Kasumi-1 (cell line): ENCODE results near the gene MAD1L1.
"Not testable (repeated sequence)": the region's sequence is repeated elsewhere in the genome, so short reads cannot be mapped to it uniquely, and the experiment has no call there.

Source experiments
- DNase-seq, 2 experiments: peaks; one replicate each; lab custom pipeline; 2025; lab: John Stamatoyannopoulos, UW

Gene MAD1L1

DNA sequence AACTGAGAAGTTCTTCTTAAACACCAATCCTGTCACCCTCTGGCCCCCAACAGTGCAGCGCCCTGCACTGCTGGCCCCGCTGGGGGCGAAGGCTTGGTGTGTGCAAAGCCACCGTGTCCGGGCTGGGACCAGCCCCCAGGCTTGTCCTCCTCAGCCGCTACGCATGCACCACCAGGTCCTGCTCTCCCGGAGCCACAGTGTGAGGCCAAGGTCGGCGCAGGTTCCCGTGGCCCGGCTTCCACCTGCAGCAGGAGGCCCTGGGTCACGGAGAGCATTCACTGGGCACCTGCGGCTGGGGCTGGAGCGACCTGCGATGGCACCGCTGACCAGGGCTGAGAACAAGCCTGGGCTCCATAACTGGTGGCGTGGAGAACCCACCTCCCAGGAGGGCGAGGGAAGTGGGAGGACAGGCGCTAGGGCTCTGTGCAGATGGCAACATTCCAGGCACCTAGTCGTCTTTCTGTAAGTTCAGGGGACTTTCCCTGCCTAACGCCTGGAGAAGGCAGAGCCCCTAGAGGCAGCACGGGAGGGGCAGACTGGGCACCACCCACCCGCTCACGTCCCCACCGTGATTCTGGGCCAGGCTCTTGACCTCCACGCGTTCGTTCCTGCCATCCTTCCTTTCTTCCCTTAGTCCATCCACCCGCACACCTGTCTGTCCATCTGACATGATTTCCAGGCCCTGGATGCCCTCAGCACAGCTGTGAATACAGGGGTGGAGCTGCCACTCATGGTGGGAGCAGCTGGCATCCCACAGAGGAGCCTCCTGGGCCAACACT lies 291.1 kb downstream of the MAD1L1 start:
- no peak for DNase-seq

DNA sequence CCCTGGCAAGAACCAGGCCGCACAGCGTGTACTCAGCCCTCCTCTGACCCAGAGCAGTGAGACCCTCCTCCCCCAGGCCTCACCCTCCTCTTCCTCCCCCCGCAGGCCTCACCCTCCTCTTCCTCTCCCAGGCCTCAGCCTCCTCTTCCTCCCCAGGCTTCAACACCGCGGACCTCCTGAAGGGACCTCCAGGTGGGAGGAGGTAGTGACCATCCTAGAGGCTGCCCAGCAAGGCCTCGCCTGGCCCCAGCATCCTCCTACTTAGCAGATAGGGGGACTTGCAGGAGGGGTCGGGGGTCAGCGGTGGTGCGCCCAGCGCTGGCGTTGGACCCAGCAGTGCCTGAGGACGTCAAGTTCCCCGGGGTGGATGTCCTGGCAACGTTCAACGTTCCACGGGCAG lies 291.9 kb downstream of the MAD1L1 start:
- no peak for DNase-seq

DNA sequence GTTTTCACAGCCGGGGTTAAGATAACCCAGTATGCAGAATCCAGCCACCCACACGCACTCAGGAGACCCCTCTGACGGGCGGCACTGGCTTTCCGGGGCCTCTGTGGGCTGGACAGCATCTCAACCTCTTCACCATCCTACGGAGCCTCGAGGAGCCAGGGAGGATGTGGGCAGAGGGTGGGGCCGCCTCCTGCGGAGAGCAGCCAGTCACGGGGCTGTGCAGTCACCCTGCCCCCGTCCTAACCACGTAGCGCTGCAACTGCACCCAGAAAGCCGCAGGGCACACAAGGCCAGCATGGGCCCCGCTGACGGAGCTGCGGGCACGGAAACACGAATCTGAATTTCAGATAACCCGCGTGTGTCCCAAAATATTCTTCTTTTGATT lies 292.4 kb downstream of the MAD1L1 start:
- peak; percentile 0 to 29 for DNase-seq

DNA sequence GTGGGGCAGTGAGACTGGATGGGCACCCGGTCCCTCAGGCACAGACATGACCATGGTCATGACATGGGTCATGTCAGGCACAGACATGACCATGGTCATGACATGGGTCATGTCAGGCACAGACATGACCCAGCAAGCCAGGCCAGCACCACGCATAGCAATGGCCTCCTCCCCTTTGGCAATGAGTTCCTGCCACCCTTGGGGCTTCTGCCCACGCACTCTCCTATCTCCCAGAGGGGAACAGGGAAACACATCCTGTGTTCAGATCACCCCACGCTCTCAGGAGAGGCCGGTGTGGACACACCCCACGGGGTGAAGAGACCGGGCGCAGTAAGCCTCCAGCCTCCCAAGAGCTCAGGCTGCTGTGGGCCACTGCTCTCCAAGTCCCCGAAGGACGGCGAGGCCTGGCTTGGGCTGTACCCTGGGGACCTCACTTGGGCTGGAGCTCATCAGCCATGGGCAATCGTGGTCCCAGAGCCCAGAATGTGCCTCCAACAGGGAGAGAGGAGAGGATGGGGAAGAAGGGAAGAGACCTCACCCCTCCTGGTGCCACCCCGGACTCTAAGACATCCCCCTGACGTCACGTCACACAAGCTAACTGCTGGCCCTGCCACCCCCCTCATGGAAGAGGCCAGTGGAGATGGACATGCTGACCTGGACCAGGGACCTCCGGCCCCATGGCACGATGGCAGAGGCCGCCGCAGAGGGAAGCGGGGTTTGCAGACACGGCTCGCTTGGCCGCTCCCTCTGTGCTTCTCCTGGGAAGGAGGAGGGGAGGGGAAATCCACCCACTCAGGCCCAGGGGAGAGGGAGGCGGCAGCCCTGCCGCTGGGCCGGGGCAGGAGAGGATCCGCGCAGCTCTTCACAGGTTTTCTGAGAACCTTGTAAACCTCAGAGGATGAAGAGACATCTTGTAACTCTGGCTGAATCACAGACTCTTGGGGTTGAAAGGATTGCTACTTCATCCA lies 293.0 kb downstream of the MAD1L1 start:
- DNase-seq, result no peak

DNA sequence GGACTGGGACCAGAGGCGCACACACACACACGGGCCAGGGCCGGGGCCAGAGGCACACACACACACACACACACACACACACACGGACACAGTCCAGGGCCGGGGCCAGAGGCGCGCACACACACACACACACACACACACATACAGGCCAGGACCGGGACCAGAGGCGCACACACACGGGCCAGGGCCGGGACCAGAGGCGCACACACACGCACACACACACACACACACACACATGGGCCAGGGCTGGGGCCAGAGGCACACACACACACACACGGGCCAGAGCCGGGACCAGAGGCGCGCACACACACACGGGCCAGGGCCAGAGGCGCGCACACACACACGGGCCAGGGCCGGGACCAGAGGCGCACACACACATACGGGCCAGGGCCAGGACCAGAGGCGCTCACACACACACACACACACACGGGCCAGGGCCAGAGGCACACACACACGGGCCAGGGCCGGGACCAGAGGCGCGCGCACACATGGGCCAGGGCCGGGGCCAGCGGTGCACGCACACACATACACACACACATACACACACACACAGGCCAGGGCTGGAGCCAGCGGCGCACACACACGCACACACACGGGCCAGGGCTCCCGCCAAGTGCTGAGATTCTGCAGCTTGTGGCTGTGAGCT lies 293.8 kb downstream of the MAD1L1 start:
- DNase-seq, result no peak

DNA sequence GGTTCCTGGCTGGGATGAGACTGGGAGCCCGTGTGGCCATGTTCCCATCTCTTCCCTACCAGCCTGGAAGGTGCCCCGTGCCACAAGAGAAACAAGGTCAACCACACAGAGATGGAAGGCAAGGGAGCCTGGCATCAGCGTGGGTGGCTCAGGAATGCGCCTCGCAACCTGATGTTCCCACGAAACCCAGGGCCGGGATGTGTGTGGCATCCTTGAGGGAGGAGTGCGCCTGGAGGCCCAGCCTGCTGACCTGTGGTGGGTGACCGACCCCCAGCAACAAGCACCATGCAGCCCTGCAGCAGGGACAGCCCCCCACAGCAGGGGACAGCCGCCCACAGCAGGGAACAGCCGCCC lies 295.5 kb downstream of the MAD1L1 start:
- no peak for DNase-seq

DNA sequence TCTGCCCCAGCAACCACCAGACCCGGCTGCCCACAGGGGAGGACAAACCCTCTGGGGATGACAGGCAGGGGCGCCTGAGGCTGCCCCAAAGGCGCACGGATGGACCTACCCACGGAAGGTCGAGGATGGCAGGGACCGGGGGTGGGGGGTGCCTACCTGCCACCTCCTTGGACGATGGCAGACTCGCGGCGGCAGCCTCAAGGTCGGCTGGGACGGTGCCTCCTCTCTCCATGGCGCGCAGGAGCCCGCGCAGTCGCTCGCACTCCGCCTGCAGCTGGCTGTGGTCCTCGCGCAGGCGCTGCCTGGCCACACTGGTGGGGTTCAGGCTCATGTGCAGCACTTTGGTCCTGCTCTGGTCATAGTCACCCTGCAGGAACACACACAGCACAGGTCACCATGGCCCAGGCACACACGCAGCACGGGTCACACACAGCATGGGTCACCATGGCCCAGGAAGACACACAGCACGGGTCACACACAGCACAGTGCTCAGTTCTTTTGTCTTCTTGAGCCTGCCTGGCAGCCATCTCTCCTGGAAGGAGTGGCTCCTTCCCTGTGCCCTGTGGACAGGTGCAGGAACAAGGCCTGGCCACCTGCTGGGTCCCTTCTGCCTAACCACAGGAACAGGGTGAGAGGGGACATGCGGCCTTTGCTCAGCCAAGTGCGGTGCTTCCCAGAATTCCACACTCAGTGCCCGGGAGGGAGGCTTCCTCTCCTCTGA lies 296.1 kb downstream of the MAD1L1 start:
- DNase-seq, result no peak

DNA sequence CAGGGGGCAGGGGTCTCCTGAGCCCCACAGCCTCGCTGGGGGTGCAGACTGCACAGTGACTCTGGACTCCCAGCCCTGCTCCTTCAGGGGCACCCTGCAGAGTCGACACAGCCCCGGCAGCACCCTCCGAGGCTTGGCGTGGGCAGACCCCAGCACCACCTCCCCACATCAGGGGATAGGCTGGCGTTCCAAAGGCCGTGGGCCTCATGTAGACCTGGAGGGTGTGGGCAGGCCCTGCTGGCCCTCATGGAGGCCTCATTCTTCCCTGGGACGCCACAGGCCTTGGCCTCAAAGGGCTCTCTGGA lies 296.8 kb downstream of the MAD1L1 start:
- no peak for DNase-seq

DNA sequence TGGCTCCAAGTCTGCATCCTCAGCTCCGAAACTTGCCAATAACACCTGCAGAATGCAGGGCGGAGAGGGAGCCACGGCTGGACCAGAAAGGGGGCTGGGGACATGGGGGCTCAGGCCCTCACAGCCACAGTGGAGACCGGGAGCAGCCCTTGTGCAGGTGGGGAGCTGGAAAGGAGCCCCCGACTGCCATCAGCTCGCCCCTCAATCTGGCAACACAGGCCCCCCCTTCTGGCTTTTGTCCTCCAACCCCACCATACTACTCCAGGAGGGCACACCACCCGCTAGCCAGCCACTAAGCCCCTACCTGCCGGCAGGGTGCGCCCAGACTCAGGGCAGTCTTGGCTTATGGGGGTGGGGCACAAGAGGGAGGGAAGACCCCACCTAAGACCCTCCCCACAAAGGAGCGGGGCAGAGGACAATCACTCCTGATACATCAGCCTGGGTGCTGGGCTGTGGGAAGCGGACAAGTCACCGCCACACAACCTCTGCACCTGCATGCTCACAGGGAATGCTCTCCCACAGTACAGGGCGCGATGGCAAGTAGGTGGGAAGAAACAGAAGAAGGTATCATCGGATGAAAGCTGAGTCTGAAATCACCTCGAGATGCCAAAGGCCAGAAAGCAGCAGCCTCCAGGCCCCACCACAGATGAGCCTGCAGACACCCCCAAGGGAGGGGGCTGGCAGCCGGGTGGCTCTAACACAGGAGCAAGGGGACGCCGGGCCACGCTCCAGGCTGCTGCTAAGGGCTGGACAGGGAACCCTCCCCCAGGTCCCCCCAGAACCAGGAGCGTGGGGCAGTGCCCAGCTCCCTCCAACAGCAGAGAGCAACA lies 297.4 kb downstream of the MAD1L1 start:
- DNase-seq, result no peak

DNA sequence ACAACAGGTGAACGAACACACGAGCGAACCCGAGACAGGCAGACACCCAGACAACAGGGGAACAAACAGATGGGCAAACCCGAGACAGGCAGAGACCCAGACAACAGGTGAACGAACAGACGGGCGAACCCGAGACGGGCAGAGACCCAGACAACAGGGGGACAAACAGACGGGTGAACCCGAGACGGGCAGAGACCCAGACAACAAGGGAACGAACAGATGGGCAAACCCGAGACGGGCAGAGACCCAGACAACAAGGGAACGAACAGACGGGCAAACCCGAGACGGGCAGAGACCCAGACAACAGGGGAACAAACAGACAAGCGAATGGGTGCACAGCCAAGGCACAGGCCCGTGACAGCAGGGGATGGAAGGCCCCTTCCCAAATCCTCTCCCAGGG lies 298.0 kb downstream of the MAD1L1 start:
- no peak for DNase-seq

DNA sequence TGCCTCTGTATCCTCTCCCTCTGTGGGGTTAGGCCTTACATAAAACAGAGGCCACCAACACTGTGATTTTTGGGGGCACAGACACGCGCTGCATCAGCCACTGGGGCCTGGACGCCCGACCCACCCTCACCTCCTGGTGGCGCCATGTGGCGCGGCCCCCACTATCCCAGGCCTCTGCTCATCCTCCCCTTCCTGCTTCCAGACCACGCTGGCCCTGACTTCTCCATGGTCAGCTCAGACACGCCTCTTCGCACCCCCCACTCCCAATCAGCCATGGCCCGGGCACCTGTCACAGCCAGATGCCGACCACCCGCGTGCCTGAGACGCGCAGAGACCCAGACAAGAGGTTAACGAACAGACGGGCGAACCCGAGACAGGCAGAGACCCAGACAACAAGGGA lies 298.7 kb downstream of the MAD1L1 start:
- DNase-seq, result no peak

DNA sequence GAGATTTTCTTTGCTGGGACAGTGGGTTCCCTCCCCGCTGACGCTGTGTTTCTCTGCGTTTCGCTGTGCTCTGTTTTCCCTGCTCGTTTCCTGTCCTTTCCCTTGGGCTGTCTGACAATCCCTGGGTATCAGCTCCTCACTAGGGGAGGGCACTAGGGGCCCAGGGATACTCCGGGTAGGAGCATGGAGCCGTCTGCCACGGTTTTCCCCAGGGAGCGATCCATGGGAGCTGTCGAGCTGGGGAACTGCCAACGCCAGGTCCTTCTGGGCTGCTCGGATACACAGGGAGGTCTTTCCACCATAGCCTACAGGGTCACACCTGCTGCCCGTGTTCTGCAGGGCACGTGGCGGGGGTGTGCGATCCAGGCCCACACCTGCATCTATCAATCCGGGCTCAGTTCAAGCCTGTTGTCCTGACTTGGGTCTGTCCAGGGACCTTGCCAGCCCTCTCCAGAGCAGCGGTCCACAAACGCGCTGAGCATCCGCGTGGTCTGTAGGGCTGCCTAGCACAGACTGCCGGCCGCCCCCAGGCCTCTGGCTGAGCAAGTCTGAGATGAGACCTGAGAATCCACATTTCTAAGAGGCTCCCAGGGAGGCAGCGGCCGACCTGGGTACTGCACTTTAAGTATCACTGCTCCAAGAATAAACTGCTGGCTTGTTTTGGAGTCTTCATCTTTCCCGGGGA lies 299.5 kb downstream of the MAD1L1 start:
- DNase-seq, result no peak

DNA sequence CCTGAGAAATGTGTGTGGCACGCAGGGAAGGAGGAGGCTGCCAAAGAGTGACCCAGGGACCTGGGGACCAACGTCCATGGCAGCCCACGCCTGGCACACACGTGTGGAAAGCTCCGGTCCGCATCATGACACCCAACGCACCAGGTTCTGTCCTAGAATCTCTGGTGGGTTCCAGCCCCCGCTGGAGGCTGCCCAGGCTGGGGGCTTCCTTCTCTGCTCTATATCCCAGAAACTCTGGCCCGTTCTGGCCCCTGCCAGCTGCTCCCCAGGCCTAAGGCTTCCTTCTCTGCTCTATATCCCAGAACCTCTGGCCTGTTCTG lies 300.8 kb downstream of the MAD1L1 start:
- no peak for DNase-seq

DNA sequence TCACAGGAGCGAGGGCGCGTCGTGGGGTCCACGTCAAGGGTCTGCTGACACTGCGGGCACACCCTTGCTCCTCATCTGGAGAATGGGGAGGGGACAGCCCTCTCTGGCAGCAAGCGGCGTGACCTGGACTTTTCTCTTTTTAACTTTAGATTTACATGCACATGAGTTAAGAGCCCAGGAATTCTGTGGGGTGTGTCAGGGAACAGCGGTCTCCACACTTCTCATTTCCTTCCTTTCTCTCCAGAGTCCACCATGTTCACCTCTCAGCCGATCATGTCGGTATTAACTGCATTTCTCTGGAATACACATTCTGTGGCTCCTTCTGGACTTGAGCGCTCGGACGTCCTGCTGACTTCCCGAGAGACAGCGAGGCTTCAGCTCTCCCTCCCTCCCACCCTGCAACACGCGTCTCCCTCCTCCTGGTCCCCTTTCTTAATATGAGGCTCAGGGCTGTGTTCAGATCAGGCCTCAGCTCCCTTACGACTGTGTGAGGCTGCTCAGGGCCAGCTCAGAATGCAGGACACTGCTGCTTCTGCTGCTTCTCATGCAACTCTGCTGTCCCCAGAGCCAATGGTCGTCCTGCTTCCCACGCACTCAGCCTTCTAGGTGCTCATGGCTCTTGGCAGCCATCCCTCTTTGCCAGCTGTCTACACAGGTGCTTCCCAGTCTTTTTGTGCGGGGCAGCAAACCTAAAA lies 301.3 kb downstream of the MAD1L1 start:
- DNase-seq, result no peak

DNA sequence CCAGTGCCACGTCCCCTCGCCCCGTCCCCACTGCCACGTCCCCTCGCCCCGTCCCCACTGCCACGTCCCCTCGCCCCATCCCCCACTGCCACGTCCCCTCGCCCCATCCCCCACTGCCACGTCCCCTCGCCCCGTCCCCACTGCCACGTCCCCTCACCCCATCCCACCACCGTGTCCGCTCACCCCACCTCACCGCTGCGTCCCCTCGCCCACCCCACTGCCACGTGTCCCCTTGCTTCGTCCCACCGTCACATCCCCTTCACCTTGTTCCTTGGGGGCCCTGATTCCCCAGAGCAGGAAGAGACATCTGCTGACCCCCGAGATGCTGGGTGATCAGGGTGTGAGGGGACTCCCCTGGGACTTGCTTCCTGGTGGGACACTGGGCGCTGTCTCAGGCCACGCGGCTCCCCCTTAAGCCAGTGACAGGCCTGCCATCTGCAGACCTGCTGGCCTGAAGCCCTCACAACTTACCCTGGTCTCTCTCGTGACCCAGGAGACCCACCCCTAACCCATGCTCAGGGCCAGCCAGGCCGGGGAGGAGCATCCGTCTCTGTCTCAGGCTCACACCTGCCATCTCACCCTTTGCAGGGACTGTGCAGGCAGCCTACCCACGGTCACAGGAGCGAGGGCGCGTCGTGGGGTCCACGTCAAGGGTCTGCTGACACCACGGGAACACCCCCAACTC lies 302.2 kb downstream of the MAD1L1 start:
- DNase-seq, result no peak

DNA sequence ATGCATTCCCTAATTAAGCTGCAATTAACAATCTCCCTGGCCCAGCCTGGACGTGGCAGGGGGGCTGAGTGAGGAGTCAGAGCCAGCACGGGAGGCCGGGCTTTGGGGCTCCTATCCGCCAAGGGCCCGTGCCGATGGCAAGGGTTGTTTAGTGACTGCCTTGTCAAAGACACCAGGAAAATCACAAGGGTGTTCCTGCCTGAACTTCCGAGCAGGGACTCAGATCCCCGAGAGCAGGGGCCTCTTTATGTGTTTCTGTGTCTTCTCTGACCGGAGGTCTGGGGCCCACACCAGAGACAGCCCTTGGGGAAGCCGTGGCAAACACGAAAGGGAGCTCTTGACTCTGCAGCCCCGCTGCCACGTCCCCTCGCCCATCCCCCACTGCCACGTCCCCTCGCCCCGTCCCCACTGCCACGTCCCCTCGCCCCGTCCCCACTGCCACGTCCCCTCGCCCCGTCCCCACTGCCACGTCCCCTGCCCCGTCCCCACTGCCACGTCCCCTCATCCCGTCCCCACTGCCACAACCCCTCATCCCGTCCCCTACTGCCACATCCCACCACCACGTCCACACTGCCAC lies 303.3 kb downstream of the MAD1L1 start:
- not testable (repeated sequence) for DNase-seq

DNA sequence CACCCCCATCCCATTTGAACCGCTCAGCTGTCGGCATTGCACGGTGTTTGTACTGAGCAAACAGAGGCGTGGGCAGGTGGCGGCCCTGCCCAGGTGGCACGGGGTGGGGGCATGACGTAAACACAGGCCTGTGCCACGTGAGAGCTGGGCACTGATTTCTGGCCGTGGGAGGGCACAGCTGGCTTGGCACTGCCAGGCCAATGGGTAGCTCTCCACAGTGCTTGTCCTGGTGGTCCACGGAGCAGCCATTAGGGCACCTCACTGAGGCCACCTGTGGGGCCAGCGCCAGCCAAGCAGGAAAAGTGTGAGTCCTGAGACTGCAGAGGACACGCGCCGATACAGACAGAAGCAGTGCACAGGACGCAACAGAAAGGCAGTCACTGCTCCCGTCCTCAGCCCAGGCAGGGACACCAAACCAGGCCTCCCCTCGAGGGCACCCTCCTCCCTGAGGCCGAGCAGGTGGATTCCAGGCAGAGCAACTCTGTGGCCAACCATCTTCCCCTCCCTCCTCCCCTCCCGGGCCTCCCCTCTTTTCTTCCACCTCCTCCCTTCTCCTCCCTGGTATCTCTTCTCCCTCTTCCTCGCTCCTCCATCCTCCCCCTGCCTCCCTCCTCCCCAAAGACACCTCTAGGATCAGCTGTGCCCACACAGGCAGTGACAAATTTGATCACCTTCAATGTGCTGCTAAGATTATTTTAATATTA lies 303.9 kb downstream of the MAD1L1 start:
- DNase-seq, result no peak

DNA sequence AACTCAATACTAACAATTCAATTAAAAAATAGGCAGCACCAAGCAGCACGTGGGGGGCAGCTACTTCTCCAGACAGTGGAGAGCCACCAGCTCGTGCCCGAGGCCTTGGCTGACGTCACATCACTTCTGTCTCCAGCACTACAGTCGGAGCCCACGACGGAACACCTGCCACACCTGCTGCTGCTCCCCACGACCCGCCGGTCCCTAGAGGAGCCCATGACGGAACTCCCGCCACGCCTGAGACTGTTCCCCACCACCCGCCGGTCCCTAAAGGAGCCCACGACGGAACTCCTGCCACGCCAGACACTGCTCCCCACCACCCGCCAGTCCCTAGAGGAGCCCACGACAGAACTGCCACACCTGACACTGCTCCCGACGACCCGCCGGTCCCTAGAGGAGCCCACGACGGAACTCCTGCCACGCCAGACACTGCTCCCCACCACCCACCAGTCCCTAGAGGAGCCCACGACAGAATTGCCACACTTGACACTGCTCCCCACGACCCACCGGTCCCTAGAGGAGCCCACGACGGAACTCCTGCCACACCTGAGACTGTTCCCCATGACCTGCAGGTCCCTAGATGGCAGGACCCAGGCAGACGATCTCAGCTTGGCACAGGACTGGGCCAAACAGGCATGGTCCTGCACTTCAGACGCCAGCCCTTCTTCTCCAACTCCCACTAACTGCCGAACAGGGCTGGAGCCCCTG lies 304.7 kb downstream of the MAD1L1 start:
- DNase-seq, result no peak
